Measurements from ENCODE around the gene NCEH1. TPM values are rescaled to one million over a fixed set of nuclear protein-coding genes. Genes with fewer than 3 reads are reported as not detected.

Gene NCEH1
- total RNA-seq, 1 experiment from 2014 or later, result 11.5 TPM

DNA sequence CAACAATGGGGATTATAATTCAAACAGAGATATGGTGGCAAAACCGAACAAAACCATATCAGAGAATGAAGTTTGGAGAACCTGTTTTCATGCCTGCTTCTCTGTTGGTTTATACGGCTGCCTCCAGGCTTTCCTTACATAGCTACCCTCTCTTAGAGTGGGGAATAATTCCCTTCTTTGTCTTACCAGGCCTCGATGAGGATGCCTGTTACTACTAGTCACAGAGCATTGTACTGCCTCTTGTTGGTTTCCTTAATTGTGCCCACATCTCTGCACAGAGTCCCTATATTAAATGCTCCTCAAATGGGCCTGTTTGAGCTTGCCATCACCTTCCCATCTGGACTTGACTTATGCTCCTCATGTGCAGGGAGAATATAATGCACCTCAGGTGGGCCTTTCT is 92.9 kb downstream of the NCEH1 start:
- Histone ChIP-seq H3K4me1 (ENCODE audit: control insufficient read depth in 1 of 2, insufficient read depth in 2 of 2, low read length in 2 of 2) (peaks cover 4 to 10% of the 10 kb centered on the region in 2 experiments; a peak in 3 of 4 replicates), H3K79me2 (ENCODE audit: insufficient read depth, low read length) (no peaks in the 10 kb centered on the region), H3K9me2 (ENCODE audit: insufficient read depth) (no peaks in the 10 kb centered on the region), H3K9me3 (ENCODE audit: control insufficient read depth in 1 of 2, insufficient read depth in 1 of 2, low read depth in 1 of 2, low read length in 2 of 2) (no peaks in the 10 kb centered on the region), H3K36me3 (ENCODE audit: control insufficient read depth in 1 of 2, insufficient read depth in 2 of 2, low read length in 2 of 2) (no peaks in the 10 kb centered on the region), H3K27ac (ENCODE audit: low read depth, low read length) (no peak overlapping the region), H4K20me1 (ENCODE audit: insufficient read depth) (no peaks in the 10 kb centered on the region), H3K9ac (ENCODE audit: low read length) (no peak overlapping the region), H3K4me3 (replicated peaks in 1 of 2; ENCODE audit: low read depth in 1 of 2, low read length in 2 of 2) (no peak overlapping the region), H3K4me2 (ENCODE audit: low read length) (no peak overlapping the region), H2AFZ (ENCODE audit: low read depth, low read length, poor library complexity, severe bottlenecking) (no peak overlapping the region), H3K27me3 (ENCODE audit: insufficient read depth, low read length) (no peaks in the 10 kb centered on the region)
- no peak for ATAC-seq
- no peak for DNase-seq (ENCODE audit: low read depth, low spot score)
- RAD21 ChIA-PET (ENCODE audit: low non-redundant PET in 1 of 2, low total read pairs in 2 of 2, uncharacterized antibody in 2 of 2, unreplicated experiment in 2 of 2), result no interaction called here
- intact Hi-C loops (cut with micrococcal nuclease), result no loop called here
- BruUV-seq (replicated peaks), result no TSS peak
- POLR2A ChIA-PET, result no interaction called here
- TF ChIP-seq YY1 (IDR thresholded peaks at IDR 0.05; ENCODE audit: extremely low read depth, insufficient replicate concordance, low read depth, low read length) (no peak), POLR2A (IDR thresholded peaks at IDR 0.05; ENCODE audit: borderline replicate concordance, extremely low read depth, insufficient read depth, insufficient read length) (no peak), JUND (IDR thresholded peaks at IDR 0.05) (no peak), ZNF274 (IDR thresholded peaks at IDR 0.05; ENCODE audit: low read depth, low read length) (no peak)
- TF ChIP-seq, protein P1, sequence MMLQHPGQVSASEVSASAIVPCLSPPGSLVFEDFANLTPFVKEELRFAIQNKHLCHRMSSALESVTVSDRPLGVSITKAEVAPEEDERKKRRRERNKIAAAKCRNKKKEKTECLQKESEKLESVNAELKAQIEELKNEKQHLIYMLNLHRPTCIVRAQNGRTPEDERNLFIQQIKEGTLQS (IDR thresholded peaks at IDR 0.05), result no peak
- TF ChIP-seq, protein P2, sequence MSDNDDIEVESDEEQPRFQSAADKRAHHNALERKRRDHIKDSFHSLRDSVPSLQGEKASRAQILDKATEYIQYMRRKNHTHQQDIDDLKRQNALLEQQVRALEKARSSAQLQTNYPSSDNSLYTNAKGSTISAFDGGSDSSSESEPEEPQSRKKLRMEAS (IDR thresholded peaks at IDR 0.05), result no peak
- CTCF ChIA-PET, result no interaction called here

DNA sequence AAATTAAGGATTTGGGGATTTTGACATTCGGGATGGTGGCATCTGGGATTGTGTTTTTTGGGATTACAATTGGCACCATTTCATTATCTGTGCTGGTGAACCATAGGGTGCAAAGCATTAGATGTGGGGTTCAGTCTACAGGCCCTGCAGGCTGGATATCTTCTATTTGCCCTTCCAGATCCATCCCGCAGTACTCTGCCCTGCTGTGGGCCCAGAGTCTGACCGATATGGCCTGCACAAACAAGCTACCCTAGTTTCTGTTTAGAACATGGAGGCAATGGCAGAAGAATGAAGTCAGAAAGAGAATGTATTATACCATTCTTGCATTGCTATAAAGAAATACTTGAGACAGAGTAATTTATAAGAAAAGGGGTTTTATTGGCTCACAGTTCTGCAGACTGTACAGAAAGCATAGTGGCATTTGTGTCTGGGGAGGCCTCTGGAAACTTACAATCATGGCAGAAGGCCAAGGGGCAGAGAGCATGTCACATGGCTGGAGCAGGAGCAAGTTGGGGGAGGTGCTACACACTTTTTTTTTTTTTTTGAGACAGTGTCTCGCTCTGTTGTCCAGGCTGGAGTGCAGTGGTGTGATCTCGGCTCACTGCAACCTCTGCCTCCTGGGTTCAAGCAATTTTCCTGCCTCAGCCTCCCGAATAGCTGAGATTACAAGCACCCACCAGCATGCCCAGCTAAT is 93.7 kb downstream of the NCEH1 start:
- H3K4me2 ChIP-seq (ENCODE audit: low read length), result no peak overlapping the region
- no peaks in the 10 kb centered on the region for H3K27me3 ChIP-seq (ENCODE audit: insufficient read depth, low read length)
- DNase-seq (ENCODE audit: low read depth, low spot score) (no peak), ATAC-seq (no peak)
- no peaks in the 10 kb centered on the region for H3K36me3 ChIP-seq (ENCODE audit: control insufficient read depth in 1 of 2, insufficient read depth in 2 of 2, low read length in 2 of 2)
- ChIA-PET POLR2A (no interaction called here), CTCF (no interaction called here), RAD21 (ENCODE audit: low non-redundant PET in 1 of 2, low total read pairs in 2 of 2, uncharacterized antibody in 2 of 2, unreplicated experiment in 2 of 2) (no interaction called here)
- H3K4me1 ChIP-seq (ENCODE audit: control insufficient read depth in 1 of 2, insufficient read depth in 2 of 2, low read length in 2 of 2), result peaks cover 0 to 2% of the 10 kb centered on the region in 2 experiments; a peak in 1 of 4 replicates
- no TSS peak for BruUV-seq (replicated peaks)
- no peaks in the 10 kb centered on the region for H3K9me3 ChIP-seq (ENCODE audit: control insufficient read depth in 1 of 2, insufficient read depth in 1 of 2, low read depth in 1 of 2, low read length in 2 of 2)
- H3K4me3 ChIP-seq (replicated peaks in 1 of 2; ENCODE audit: low read depth in 1 of 2, low read length in 2 of 2), result no peak overlapping the region
- H3K79me2 ChIP-seq (ENCODE audit: insufficient read depth, low read length), result no peaks in the 10 kb centered on the region
- H2AFZ ChIP-seq (ENCODE audit: low read depth, low read length, poor library complexity, severe bottlenecking), result no peak overlapping the region
- H4K20me1 ChIP-seq (ENCODE audit: insufficient read depth), result no peaks in the 10 kb centered on the region
- H3K9me2 ChIP-seq (ENCODE audit: insufficient read depth), result no peaks in the 10 kb centered on the region
- no peak overlapping the region for H3K27ac ChIP-seq (ENCODE audit: low read depth, low read length)
- no peak for TF ChIP-seq RAD21 (IDR thresholded peaks at IDR 0.05; ENCODE audit: low read depth)
- TF ChIP-seq, protein P2 (IDR thresholded peaks at IDR 0.05), result no peak
- no peak for TF ChIP-seq JUND (IDR thresholded peaks at IDR 0.05)
- TF ChIP-seq, protein P1 (IDR thresholded peaks at IDR 0.05), result no peak
- no peak for TF ChIP-seq POLR2A (IDR thresholded peaks at IDR 0.05; ENCODE audit: borderline replicate concordance, extremely low read depth, insufficient read depth, insufficient read length)
- no peak for TF ChIP-seq SP1 (IDR thresholded peaks at IDR 0.05; ENCODE audit: low read depth)
- TF ChIP-seq, protein P3, sequence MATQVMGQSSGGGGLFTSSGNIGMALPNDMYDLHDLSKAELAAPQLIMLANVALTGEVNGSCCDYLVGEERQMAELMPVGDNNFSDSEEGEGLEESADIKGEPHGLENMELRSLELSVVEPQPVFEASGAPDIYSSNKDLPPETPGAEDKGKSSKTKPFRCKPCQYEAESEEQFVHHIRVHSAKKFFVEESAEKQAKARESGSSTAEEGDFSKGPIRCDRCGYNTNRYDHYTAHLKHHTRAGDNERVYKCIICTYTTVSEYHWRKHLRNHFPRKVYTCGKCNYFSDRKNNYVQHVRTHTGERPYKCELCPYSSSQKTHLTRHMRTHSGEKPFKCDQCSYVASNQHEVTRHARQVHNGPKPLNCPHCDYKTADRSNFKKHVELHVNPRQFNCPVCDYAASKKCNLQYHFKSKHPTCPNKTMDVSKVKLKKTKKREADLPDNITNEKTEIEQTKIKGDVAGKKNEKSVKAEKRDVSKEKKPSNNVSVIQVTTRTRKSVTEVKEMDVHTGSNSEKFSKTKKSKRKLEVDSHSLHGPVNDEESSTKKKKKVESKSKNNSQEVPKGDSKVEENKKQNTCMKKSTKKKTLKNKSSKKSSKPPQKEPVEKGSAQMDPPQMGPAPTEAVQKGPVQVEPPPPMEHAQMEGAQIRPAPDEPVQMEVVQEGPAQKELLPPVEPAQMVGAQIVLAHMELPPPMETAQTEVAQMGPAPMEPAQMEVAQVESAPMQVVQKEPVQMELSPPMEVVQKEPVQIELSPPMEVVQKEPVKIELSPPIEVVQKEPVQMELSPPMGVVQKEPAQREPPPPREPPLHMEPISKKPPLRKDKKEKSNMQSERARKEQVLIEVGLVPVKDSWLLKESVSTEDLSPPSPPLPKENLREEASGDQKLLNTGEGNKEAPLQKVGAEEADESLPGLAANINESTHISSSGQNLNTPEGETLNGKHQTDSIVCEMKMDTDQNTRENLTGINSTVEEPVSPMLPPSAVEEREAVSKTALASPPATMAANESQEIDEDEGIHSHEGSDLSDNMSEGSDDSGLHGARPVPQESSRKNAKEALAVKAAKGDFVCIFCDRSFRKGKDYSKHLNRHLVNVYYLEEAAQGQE (IDR thresholded peaks at IDR 0.05; ENCODE audit: low read depth), result no peak
- TF ChIP-seq CBX3 (IDR thresholded peaks at IDR 0.05; ENCODE audit: low read depth), result no peak
- TF ChIP-seq EGR1 (IDR thresholded peaks at IDR 0.05; ENCODE audit: low read depth), result no peak
- TF ChIP-seq ZNF274 (IDR thresholded peaks at IDR 0.05; ENCODE audit: low read depth, low read length), result no peak
- no peak for TF ChIP-seq SRF (IDR thresholded peaks at IDR 0.05; ENCODE audit: low read depth)
- TF ChIP-seq TCF7L2 (IDR thresholded peaks at IDR 0.05; ENCODE audit: borderline replicate concordance, extremely low read depth, insufficient read depth, insufficient read length), result no peak
- TF ChIP-seq EZH2 (IDR thresholded peaks at IDR 0.05), result no peak
- no peak for TF ChIP-seq EZH2phosphoT487 (IDR thresholded peaks at IDR 0.05; ENCODE audit: borderline replicate concordance)
- TF ChIP-seq ZFX (IDR thresholded peaks at IDR 0.05), result no peak
- TF ChIP-seq SIN3A (IDR thresholded peaks at IDR 0.05; ENCODE audit: low read depth), result no peak
- no peak overlapping the region for H3K9ac ChIP-seq (ENCODE audit: low read length)
- intact Hi-C loops (cut with micrococcal nuclease), result no loop called here

Measured in HCT116 (cell line).